ENCODE data around the gene CRELD2.

CRELD2 gene

GRCh38 chr22:49955581-49956417, 37.4 kb downstream of the CRELD2 start:
- in situ Hi-C loops (cut with MboI; ENCODE audit: low sequenced_read_pairs, unreplicated experiment) = no loop called here
- no peak for DNase-seq (ENCODE audit: low spot score)
- no peak for TF ChIP-seq CTCF (IDR thresholded peaks at IDR 0.05; ENCODE audit: borderline replicate concordance, control extremely low read depth, extremely low read depth, insufficient read depth, missing control alignments)

- no peak for TF ChIP-seq CTCF (IDR thresholded peaks at IDR 0.05; ENCODE audit: borderline replicate concordance, control extremely low read depth, extremely low read depth, insufficient read depth, missing control alignments)
- no peak for DNase-seq (ENCODE audit: low spot score)
- in situ Hi-C loops (cut with MboI; ENCODE audit: low sequenced_read_pairs, unreplicated experiment) = no loop called here
Measured at GRCh38 chr22:49956418-49956770, 38.0 kb downstream of the CRELD2 start.

GRCh38 chr22:49956914-49957825, 38.7 kb downstream of the CRELD2 start:
- DNase-seq (ENCODE audit: low spot score) = no peak
- in situ Hi-C loops (cut with MboI; ENCODE audit: low sequenced_read_pairs, unreplicated experiment) = no loop called here

GRCh38 chr22:49957826-49958365, 39.5 kb downstream of the CRELD2 start:
- DNase-seq (ENCODE audit: low spot score) = no peak
- TF ChIP-seq CTCF (IDR thresholded peaks at IDR 0.05; ENCODE audit: borderline replicate concordance, control extremely low read depth, extremely low read depth, insufficient read depth, missing control alignments) = no peak
- in situ Hi-C loops (cut with MboI; ENCODE audit: low sequenced_read_pairs, unreplicated experiment) = no loop called here

More at GRCh38 chr22:49956914-49957825, 38.7 kb downstream of the CRELD2 start:
- no peak for TF ChIP-seq CTCF (IDR thresholded peaks at IDR 0.05; ENCODE audit: borderline replicate concordance, control extremely low read depth, extremely low read depth, insufficient read depth, missing control alignments)

GRCh38 chr22:49958366-49958921, 40.0 kb downstream of the CRELD2 start:
- DNase-seq (ENCODE audit: low spot score) = no peak
- no peak for TF ChIP-seq CTCF (IDR thresholded peaks at IDR 0.05; ENCODE audit: borderline replicate concordance, control extremely low read depth, extremely low read depth, insufficient read depth, missing control alignments)
- in situ Hi-C loops (cut with MboI; ENCODE audit: low sequenced_read_pairs, unreplicated experiment) = no loop called here
